ENCODE results near the gene USP17L10.
"Not testable (repeated sequence)": the region's sequence is repeated elsewhere in the genome, so short reads cannot be mapped to it uniquely, and the experiment has no call there.

Gene USP17L10, protein sequence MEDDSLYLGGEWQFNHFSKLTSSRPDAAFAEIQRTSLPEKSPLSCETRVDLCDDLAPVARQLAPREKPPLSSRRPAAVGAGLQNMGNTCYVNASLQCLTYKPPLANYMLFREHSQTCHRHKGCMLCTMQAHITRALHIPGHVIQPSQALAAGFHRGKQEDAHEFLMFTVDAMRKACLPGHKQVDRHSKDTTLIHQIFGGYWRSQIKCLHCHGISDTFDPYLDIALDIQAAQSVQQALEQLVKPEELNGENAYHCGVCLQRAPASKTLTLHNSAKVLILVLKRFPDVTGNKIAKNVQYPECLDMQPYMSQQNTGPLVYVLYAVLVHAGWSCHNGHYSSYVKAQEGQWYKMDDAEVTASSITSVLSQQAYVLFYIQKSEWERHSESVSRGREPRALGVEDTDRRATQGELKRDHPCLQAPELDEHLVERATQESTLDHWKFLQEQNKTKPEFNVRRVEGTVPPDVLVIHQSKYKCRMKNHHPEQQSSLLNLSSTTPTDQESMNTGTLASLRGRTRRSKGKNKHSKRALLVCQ

DNA sequence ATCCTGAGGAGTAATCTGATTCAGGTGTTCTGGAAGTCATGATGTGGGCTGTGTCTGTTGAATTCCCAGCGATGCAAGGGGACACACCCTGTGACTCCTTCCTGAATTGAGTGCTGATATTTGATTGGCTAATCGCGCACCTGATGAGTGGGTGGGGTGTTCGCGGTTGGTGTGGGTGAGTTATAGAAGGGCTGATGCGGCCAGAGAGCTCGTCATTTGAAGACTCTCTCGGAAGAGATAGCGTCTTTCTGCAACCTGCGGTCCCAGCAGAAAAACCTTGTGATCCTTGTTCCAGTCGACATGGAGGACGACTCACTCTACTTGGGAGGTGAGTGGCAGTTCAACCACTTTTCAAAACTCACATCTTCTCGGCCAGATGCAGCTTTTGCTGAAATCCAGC is at the start of gene USP17L10:
Gene USP17L10, plus strand, starts transcription at position 301 of the 400 bp plus-strand sequence. Its CDS starts 0 bp downstream, at position 301.
- DNase-seq: not testable (repeated sequence)

DNA sequence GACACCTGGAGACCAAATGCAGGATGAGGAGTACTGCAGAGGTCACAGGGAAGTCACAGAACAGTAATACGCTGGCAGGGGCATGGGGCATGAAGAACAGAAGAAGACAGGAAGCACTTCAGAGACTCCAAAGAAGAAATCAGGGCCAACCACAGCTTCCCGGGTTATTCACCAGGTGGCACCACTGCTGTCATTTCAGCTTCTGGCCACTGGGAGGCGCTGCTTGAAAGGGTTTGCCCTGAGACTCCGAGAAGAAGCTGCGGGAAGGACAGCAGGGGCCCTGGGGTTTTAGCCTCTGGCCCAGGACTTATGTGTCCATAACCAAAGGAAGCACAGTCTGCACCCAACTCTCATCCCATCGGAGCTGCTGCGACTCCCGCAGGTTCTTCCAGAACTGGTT is 44.5 kb upstream of the USP17L10 start:
- DNase-seq: peak in 2 of 56 donors; percentile 0 to 20

DNA sequence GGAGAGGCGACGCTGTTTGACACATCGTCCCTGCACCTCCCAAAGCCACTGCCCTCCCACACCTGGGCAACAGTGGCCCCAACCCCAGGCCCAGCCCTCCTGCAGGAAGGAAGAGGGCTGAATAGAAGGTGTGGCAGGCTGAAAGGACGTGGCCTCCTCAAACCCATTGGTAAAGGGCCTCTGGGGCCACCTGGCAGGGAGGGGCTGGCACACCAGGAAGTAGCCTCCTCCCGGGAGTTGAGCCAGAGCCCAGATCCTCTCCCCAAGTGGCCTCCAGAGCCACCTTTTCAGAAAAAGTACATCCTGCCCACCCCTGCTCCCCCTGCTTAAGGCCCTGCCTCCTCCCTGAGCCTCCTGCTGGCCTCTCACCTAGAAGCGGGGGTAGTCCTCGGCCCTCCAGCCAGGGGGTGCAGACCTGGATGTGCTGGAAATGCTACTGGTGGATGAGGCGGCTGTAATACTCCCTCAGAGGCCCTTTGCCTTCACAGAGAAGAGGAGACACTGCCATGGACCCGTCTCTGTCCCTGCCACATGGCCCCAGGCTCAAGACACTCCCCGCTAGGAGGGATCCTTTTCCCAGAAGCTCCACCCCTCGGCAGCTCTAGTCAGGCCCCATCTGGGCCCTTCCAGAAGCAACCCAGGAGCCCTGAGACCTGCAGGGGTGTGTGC is 40.5 kb upstream of the USP17L10 start, which contains the start of gene FAM90A26:
Gene FAM90A26, plus strand, starts transcription at position 619 of the 669 bp plus-strand sequence. CDS start 2,764 bp downstream, outside the sequence.
- not testable (repeated sequence) for DNase-seq

DNA sequence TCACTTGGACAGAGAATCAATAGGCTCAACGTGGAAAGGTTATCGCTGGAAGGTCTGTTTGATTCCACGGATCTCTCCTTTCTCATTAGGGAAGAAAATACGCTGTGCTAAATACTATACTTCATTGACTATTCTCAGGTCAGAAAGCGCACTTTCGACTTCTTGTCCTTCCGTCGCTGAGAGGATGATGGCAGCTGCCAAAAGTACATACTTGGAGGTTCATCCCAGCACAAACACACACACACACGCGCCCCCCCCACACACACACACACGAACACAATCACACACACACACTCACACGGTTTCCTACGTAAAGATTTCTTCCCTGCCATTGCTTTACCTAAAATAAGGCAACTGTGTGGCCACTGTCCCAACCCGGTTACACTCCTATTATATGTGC is 4.2 kb downstream of the USP17L10 start:
- DNase-seq: not testable (repeated sequence)

DNA sequence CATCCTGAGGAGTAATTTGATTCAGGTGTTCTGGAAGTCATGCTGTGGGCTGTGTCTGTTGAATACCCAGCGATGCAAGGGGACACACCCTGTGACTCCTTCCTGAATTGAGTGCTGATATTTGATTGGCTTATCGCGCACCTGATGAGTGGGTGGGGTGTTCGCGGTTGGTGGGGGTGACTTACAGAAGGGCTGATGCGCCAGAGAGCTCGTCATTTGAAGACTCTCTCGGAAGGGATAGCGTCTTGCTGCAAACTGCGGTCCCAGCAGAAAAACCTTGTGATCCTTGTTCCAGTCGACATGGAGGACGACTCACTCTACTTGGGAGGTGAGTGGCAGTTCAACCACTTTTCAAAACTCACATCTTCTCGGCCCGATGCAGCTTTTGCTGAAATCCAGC is 4.6 kb downstream of the USP17L10 start, which contains the start of gene USP17L11:
Gene USP17L11, plus strand, starts transcription at position 301 of the 400 bp plus-strand sequence. Its CDS starts 0 bp downstream, at position 301.
- DNase-seq: not testable (repeated sequence)

DNA sequence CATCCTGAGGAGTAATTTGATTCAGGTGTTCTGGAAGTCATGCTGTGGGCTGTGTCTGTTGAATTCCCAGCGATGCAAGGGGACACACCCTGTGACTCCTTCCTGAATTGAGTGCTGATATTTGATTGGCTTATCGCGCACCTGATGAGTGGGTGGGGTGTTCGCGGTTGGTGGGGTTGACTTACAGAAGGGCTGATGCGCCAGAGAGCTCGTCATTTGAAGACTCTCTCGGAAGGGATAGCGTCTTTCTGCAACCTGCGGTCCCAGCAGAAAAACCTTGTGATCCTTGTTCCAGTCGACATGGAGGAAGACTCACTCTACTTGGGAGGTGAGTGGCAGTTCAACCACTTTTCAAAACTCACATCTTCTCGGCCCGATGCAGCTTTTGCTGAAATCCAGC is 9.4 kb downstream of the USP17L10 start, which contains the start of gene USP17L12:
Gene USP17L12, plus strand, starts transcription at position 301 of the 400 bp plus-strand sequence. Its CDS starts 0 bp downstream, at position 301.
- not testable (repeated sequence) for DNase-seq

DNA sequence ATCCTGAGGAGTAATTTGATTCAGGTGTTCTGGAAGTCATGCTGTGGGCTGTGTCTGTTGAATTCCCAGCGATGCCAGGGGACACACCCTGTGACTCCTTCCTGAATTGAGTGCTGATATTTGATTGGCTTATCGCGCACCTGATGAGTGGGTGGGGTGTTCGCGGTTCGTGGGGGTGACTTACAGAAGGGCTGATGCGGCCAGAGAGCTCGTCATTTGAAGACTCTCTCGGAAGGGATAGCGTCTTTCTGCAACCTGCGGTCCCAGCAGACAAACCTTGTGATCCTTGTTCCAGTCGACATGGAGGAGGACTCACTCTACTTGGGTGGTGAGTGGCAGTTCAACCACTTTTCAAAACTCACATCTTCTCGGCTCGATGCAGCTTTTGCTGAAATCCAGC is 14.1 kb downstream of the USP17L10 start, which contains the start of gene USP17L13:
Gene USP17L13, plus strand, starts transcription at position 301 of the 400 bp plus-strand sequence. Its CDS starts 0 bp downstream, at position 301.
- not testable (repeated sequence) for DNase-seq

DNA sequence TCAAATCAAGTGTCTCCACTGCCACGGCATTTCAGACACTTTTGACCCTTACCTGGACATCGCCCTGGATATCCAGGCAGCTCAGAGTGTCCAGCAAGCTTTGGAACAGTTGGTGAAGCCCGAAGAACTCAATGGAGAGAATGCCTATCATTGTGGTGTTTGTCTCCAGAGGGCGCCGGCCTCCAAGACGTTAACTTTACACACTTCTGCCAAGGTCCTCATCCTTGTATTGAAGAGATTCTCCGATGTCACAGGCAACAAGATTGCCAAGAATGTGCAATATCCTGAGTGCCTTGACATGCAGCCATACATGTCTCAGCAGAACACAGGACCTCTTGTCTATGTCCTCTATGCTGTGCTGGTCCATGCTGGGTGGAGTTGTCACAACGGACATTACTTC is 19.8 kb downstream of the USP17L10 start:
- DNase-seq: not testable (repeated sequence)

DNA sequence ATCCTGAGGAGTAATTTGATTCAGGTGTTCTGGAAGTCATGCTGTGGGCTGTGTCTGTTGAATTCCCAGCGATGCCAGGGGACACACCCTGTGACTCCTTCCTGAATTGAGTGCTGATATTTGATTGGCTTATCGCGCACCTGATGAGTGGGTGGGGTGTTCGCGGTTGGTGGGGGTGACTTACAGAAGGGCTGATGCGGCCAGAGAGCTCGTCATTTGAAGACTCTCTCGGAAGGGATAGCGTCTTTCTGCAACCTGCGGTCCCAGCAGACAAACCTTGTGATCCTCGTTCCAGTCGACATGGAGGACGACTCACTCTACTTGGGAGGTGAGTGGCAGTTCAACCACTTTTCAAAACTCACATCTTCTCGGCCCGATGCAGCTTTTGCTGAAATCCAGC is 23.6 kb downstream of the USP17L10 start, which contains the start of gene USP17L15:
Gene USP17L15, plus strand, starts transcription at position 301 of the 400 bp plus-strand sequence. Its CDS starts 0 bp downstream, at position 301.
- not testable (repeated sequence) for DNase-seq

DNA sequence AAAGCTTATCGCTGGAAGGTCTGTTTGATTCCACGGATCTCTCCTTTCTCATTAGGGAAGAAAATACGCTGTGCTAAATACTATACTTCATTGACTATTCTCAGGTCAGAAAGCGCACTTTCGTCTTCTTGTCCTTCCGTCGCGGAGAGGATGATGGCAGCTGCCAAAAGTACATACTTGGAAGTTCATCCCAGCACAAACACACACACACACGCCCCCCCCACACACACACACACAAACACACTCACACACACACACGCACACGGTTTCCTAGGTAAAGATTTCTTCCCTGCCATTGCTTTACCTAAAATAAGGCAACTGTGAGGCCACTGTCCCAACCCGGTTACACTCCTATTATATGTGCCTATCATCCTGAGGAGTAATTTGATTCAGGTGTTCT is 28.0 kb downstream of the USP17L10 start:
- DNase-seq: not testable (repeated sequence)

DNA sequence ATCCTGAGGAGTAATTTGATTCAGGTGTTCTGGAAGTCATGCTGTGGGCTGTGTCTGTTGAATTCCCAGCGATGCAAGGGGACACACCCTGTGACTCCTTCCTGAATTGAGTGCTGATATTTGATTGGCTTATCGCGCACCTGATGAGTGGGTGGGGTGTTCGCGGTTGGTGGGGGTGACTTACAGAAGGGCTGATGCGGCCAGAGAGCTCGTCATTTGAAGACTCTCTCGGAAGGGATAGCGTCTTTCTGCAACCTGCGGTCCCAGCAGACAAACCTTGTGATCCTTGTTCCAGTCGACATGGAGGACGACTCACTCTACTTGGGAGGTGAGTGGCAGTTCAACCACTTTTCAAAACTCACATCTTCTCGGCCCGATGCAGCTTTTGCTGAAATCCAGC is 33.1 kb downstream of the USP17L10 start, which contains the start of gene USP17L17:
Gene USP17L17, plus strand, starts transcription at position 301 of the 400 bp plus-strand sequence. Its CDS starts 0 bp downstream, at position 301.
- not testable (repeated sequence) for DNase-seq

DNA sequence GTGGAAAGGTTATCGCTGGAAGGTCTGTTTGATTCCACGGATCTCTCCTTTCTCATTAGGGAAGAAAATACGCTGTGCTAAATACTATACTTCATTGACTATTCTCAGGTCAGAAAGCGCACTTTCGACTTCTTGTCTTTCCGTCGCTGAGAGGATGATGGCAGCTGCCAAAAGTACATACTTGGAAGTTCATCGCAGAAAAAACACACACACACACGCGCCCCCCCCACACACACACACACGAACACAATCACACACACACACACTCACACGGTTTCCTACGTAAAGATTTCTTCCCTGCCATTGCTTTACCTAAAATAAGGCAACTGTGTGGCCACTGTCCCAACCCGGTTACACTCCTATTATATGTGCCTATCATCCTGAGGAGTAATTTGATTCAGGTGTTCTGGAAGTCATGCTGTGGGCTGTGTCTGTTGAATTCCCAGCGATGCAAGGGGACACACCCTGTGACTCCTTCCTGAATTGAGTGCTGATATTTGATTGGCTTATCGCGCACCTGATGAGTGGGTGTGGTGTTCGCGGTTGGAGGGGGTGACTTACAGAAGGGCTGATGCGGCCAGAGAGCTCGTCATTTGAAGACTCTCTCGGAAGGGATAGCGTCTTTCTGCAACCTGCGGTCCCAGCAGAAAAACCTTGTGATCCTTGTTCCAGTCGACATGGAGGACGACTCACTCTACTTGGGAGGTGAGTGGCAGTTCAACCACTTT is 37.7 kb downstream of the USP17L10 start, which contains the start of gene USP17L18:
Gene USP17L18, plus strand, starts transcription at position 678 of the 728 bp plus-strand sequence. Its CDS starts 0 bp downstream, at position 678.
- not testable (repeated sequence) for DNase-seq

DNA sequence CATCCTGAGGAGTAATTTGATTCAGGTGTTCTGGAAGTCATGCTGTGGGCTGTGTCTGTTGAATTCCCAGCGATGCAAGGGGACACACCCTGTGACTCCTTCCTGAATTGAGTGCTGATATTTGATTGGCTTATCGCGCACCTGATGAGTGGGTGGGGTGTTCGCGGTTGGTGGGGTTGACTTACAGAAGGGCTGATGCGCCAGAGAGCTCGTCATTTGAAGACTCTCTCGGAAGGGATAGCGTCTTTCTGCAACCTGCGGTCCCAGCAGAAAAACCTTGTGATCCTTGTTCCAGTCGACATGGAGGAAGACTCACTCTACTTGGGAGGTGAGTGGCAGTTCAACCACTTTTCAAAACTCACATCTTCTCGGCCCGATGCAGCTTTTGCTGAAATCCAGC is 42.6 kb downstream of the USP17L10 start, which contains the start of gene USP17L19:
Gene USP17L19, plus strand, starts transcription at position 301 of the 400 bp plus-strand sequence. Its CDS starts 0 bp downstream, at position 301.
- DNase-seq: not testable (repeated sequence)

DNA sequence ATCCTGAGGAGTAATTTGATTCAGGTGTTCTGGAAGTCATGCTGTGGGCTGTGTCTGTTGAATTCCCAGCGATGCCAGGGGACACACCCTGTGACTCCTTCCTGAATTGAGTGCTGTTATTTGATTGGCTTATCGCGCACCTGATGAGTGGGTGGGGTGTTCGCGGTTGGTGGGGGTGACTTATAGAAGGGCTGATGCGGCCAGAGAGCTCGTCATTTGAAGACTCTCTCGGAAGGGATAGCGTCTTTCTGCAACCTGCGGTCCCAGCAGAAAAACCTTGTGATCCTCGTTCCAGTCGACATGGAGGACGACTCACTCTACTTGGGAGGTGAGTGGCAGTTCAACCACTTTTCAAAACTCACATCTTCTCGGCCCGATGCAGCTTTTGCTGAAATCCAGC is 47.4 kb downstream of the USP17L10 start, which contains the start of gene USP17L20:
Gene USP17L20, plus strand, starts transcription at position 301 of the 400 bp plus-strand sequence. Its CDS starts 0 bp downstream, at position 301.
- DNase-seq: not testable (repeated sequence)

Measured in amygdala (tissue), 56 donors.